ENCODE results near the gene PUM2. TPM values are rescaled to one million over a fixed set of nuclear protein-coding genes. Genes with fewer than 3 reads are reported as not detected.

Gene PUM2
- total and polyA plus RNA-seq, 2 of the 8 experiments (the other 6 are each of a cell fraction or from before 2014, with no cell fraction given), result 46.6 to 114 TPM

DNA sequence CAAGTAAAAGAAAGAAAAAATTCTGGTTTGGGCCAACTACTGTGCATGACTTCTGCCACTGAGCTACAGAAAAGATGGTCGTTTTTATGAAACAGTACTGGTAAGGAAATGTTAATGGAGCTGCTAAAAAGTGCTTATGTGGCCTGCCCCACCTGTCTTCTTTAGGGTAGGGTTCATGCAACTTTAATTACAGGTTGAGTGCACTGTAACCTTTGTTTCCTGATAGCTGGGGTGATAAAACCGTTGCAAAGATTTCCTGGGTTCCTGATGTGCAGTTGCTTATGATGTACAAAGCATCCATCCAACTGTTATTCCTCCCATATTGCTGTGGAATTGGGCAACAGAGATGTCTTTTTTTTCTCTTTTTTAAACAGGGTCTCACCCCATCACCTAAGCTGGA lies 34.3 kb upstream of the PUM2 start:
- Histone ChIP-seq H2AK5ac (ENCODE audit: low read depth, low read length) (no peak overlapping the region), H2BK12ac (ENCODE audit: low read depth, low read length) (no peak overlapping the region), H2BK20ac (ENCODE audit: low read length) (no peak overlapping the region), H3K27me3 (replicated peaks in 1 of 4; ENCODE audit: control insufficient read depth in 3 of 4, extremely low read depth in 1 of 4, insufficient read depth in 3 of 4, low read length in 3 of 4) (no peaks in the 10 kb centered on the region), H3K4me2 (ENCODE audit: insufficient read depth in 1 of 2, low read depth in 2 of 2, low read length in 2 of 2) (no peak overlapping the region), H3K27ac (ENCODE audit: low read depth, low read length) (no peak overlapping the region), H2BK15ac (ENCODE audit: low read length) (no peak overlapping the region), H3K9me3 (ENCODE audit: insufficient read depth in 2 of 2, low read depth in 1 of 2, low read length in 1 of 2) (no peaks in the 10 kb centered on the region), H4K5ac (ENCODE audit: insufficient read length, low read depth, low read length) (no peak overlapping the region), H3K79me1 (ENCODE audit: low read depth, low read length) (no peaks in the 10 kb centered on the region), H4K8ac (ENCODE audit: extremely low read depth, insufficient read depth, low read length) (no peak overlapping the region), H3K56ac (replicated peaks; ENCODE audit: insufficient read length, low read depth, low read length) (no peak overlapping the region), H3K36me3 (ENCODE audit: control insufficient read depth in 2 of 4, insufficient read depth in 4 of 4, low read length in 3 of 4) (no peaks in the 10 kb centered on the region), H3K23ac (ENCODE audit: insufficient read length) (no peak overlapping the region), H3K4me1 (replicated peaks in 1 of 4; ENCODE audit: control insufficient read depth in 3 of 4, insufficient read depth in 4 of 4, low read length in 3 of 4) (peaks cover 0 to 4% (median 0%) of the 10 kb centered on the region in 4 experiments; a peak in 2 of 7 replicates), H3K18ac (ENCODE audit: extremely low read depth, low read length) (no peak overlapping the region), H3K79me2 (ENCODE audit: control insufficient read depth in 1 of 2, insufficient read depth in 2 of 2, low read length in 2 of 2) (no peaks in the 10 kb centered on the region), H2BK5ac (ENCODE audit: low read depth, low read length) (no peak overlapping the region), H4K20me1 (replicated peaks in 1 of 2; ENCODE audit: control insufficient read depth in 1 of 2, insufficient read depth in 2 of 2, low read length in 2 of 2) (no peaks in the 10 kb centered on the region), H3K23me2 (ENCODE audit: low read depth, low read length) (no peaks in the 10 kb centered on the region), H2BK120ac (replicated peaks; ENCODE audit: low read depth, low read length) (no peak overlapping the region), H3K4me3 (ENCODE audit: extremely low read depth in 1 of 4, insufficient read depth in 2 of 4, low read depth in 3 of 4, low read length in 4 of 4) (no peak overlapping the region), H2AFZ (ENCODE audit: low read length) (no peak overlapping the region), H3K9ac (replicated peaks in 1 of 4; ENCODE audit: extremely low read depth in 1 of 4, low read depth in 3 of 4, low read length in 3 of 4) (no peak overlapping the region), H4K91ac (replicated peaks; ENCODE audit: insufficient read length, low read length) (no peak overlapping the region), H3K14ac (ENCODE audit: insufficient read length) (no peak overlapping the region), H3K4ac (replicated peaks; ENCODE audit: insufficient read length, low read depth, low read length) (no peak overlapping the region)
- 94% methylated on average over 2 of the region's 2 CpGs; no CpG with 5 or more reads in 1 of the 2 experiments for WGBS, 2 experiments (ENCODE audit: extremely low coverage in 1 of 2, insufficient coverage in 1 of 2, insufficient read length in 1 of 2, insufficient replicate concordance in 2 of 2, low coverage in 1 of 2, low lambda C conversion rate in 2 of 2, missing lambda C conversion rate in 1 of 2)
- CTCF ChIA-PET (ENCODE audit: partially characterized antibody), result interaction anchor here (0.6 to 14.6 kb wide), 9 partner anchors 12 to 257 kb away, joined by 3 to 132 read pairs (median 4); no protein-coding TSS in a partner anchor
- POLR2A ChIA-PET (ENCODE audit: partially characterized antibody), result no interaction called here
- DNase-seq (ENCODE audit: low read depth in 1 of 2, low spot score in 2 of 2), result no peak
- no peak for FAIRE-seq
- no peak for TF ChIP-seq CHD2 (IDR thresholded peaks at IDR 0.05; ENCODE audit: low read length)
- TF ChIP-seq, protein P1, sequence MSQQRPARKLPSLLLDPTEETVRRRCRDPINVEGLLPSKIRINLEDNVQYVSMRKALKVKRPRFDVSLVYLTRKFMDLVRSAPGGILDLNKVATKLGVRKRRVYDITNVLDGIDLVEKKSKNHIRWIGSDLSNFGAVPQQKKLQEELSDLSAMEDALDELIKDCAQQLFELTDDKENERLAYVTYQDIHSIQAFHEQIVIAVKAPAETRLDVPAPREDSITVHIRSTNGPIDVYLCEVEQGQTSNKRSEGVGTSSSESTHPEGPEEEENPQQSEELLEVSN (IDR thresholded peaks at IDR 0.05), result no peak
- no peak for TF ChIP-seq MAFK (IDR thresholded peaks at IDR 0.05; ENCODE audit: low read depth, low read length)
- TF ChIP-seq CTBP2 (IDR thresholded peaks at IDR 0.05; ENCODE audit: borderline replicate concordance, insufficient read depth, insufficient read length, low read length), result no peak
- no peak for TF ChIP-seq HDAC2 (IDR thresholded peaks at IDR 0.05; ENCODE audit: borderline replicate concordance in 1 of 2, low read depth in 2 of 2, low read length in 2 of 2)
- no peak for TF ChIP-seq CBX5 (IDR thresholded peaks at IDR 0.05; ENCODE audit: low read depth, low read length)
- no peak for TF ChIP-seq SRF (IDR thresholded peaks at IDR 0.05; ENCODE audit: low read depth, low read length)
- TF ChIP-seq TAF1 (IDR thresholded peaks at IDR 0.05; ENCODE audit: low read depth, low read length), result no peak
- TF ChIP-seq, protein P2, sequence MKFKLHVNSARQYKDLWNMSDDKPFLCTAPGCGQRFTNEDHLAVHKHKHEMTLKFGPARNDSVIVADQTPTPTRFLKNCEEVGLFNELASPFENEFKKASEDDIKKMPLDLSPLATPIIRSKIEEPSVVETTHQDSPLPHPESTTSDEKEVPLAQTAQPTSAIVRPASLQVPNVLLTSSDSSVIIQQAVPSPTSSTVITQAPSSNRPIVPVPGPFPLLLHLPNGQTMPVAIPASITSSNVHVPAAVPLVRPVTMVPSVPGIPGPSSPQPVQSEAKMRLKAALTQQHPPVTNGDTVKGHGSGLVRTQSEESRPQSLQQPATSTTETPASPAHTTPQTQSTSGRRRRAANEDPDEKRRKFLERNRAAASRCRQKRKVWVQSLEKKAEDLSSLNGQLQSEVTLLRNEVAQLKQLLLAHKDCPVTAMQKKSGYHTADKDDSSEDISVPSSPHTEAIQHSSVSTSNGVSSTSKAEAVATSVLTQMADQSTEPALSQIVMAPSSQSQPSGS (IDR thresholded peaks at IDR 0.05; ENCODE audit: low read length), result no peak
- no peak for TF ChIP-seq ZNF274 (IDR thresholded peaks at IDR 0.05; ENCODE audit: borderline replicate concordance, extremely low read depth, low read length)
- TF ChIP-seq KDM4A (IDR thresholded peaks at IDR 0.05; ENCODE audit: low read depth, low read length, severe bottlenecking), result no peak

Measured in H1 (cell line).